Endometrial microvascular endothelial cells (primary cell): ENCODE results near the gene KLHL29. TPM values are rescaled to one million over a fixed set of nuclear protein-coding genes. Genes with fewer than 3 reads are reported as not detected.
"Not testable (repeated sequence)": the region's sequence is repeated elsewhere in the genome, so short reads cannot be mapped to it uniquely, and the experiment has no call there.

Experiments
- in situ Hi-C: cut with HindIII; loops from 2 replicates; pipeline ENCODE4 v1.10.0; 2017; ENCODE audit warnings: low sequenced_read_pairs, low pct_unique_long_range_greater_than_20kb; ENCODE audit errors: inconsistent ontology term
- total RNA-seq: library from RNA; depleted of rRNA; stranded (reverse); fragments of >200 nt; gene quantifications from one replicate; pipeline ENCODE4 v1.2.3, GENCODE V29; 2015; ENCODE audit errors: inconsistent ontology term

Gene KLHL29
- total RNA-seq, 1 donor from 2014 or later = 4.0 TPM

- in situ Hi-C loops = no loop called here
Observed at GRCh38 chr2:23388756-23389514, 4.0 kb downstream of the KLHL29 start.

- in situ Hi-C loops = no loop called here
Observed at GRCh38 chr2:23390152-23390551, 5.2 kb downstream of the KLHL29 start.

GRCh38 chr2:23391237-23391736 is 6.3 kb downstream of the KLHL29 start:
- in situ Hi-C loops = not testable (repeated sequence)

- in situ Hi-C loops = no loop called here
Observed at GRCh38 chr2:23393722-23394121, 8.7 kb downstream of the KLHL29 start.

GRCh38 chr2:23394700-23395099 is 9.7 kb downstream of the KLHL29 start:
- in situ Hi-C loops = no loop called here

GRCh38 chr2:23397478-23397877 is 12.5 kb downstream of the KLHL29 start:
- in situ Hi-C loops = no loop called here

GRCh38 chr2:23399674-23400261 is 14.8 kb downstream of the KLHL29 start:
- in situ Hi-C loops = no loop called here

- in situ Hi-C loops = no loop called here
Observed at GRCh38 chr2:23400703-23401102, 15.7 kb downstream of the KLHL29 start.

- in situ Hi-C loops = no loop called here
Observed at GRCh38 chr2:23401427-23402204, 16.6 kb downstream of the KLHL29 start.

- in situ Hi-C loops = no loop called here
Observed at GRCh38 chr2:23402205-23402740, 17.3 kb downstream of the KLHL29 start.

GRCh38 chr2:23404426-23404825 is 19.4 kb downstream of the KLHL29 start:
- in situ Hi-C loops = no loop called here

- in situ Hi-C loops = no loop called here
Observed at GRCh38 chr2:23409248-23409647, 24.3 kb downstream of the KLHL29 start.

GRCh38 chr2:23410596-23410995 is 25.6 kb downstream of the KLHL29 start:
- in situ Hi-C loops = no loop called here

- in situ Hi-C loops = no loop called here
Observed at GRCh38 chr2:23411752-23412431, 26.9 kb downstream of the KLHL29 start.

GRCh38 chr2:23412556-23413155 is 27.7 kb downstream of the KLHL29 start:
- in situ Hi-C loops = no loop called here

GRCh38 chr2:23413641-23414040 is 28.7 kb downstream of the KLHL29 start:
- in situ Hi-C loops = no loop called here

- in situ Hi-C loops = no loop called here
Observed at GRCh38 chr2:23414106-23414505, 29.1 kb downstream of the KLHL29 start.

GRCh38 chr2:23414871-23415270 is 29.9 kb downstream of the KLHL29 start:
- in situ Hi-C loops = no loop called here

GRCh38 chr2:23417310-23417709 is 32.3 kb downstream of the KLHL29 start:
- in situ Hi-C loops = no loop called here
